HepG2 (cell line): ENCODE data around the gene CAMTA1. TPM values are rescaled to one million over a fixed set of nuclear protein-coding genes. Genes with fewer than 3 reads are reported as not detected.

ENCODE experiments used
- ATAC-seq: fragments of 200-7000 bp; cut with Tn5 transposase; 3 replicates; pipeline ENCODE4 v1.9.1; 2020; ENCODE audit warnings: mild to moderate bottlenecking, moderate library complexity
- BruUV-seq: library from RNA; stranded (reverse); fragments of 400-500 nt; replicated peaks from 2 replicates; lab custom pipeline; 2021; lab: Mats Ljungman, UMichigan
- CTCF ChIA-PET: fragments of 300-600 bp; formaldehyde crosslinking; extraction: SDS; loops from one replicate; lab custom pipeline; 2021; ENCODE audit warnings: low total read pairs, inconsistent platforms, low intra/inter-chr PET ratio; lab: Yijun Ruan, JAX
- POLR2A ChIA-PET: fragments of 350-600 bp; sonication (Branson Sonifier 250); formaldehyde crosslinking; loops from one replicate; lab custom pipeline; 2020; ENCODE audit warnings: antibody characterized with exemption, inconsistent platforms; lab: Yijun Ruan, JAX
- DNase-seq: peaks from one replicate; pipeline ENCODE4 v3.0.0-alpha.2; 2015; ENCODE audit warnings: low spot score
- FAIRE-seq: peaks from 3 replicates; lab custom pipeline; 2011; peaks lifted over from hg19 to GRCh38; lab: Jason Lieb, UNC
- H2AFZ ChIP-seq: one replicate; pipeline ENCODE4 v1.6.1; 2011; ENCODE audit warnings: low read length, inconsistent platforms
- H3K27ac ChIP-seq: fragments of 300-600 bp; 3 replicates; pipeline ENCODE4 v1.8.0; 2011; ENCODE audit warnings: mixed run types, mild to moderate bottlenecking, mixed read lengths, low read length, inconsistent platforms; ENCODE audit not compliant: insufficient read depth; ENCODE audit errors: extremely low read length
- H3K27me3 ChIP-seq, 2 experiments: fragments of 200-600 bp in 1 of 2; 2 replicates in 1 of 2; 3 replicates in 1 of 2; pipeline versions ENCODE4 v1.6.0 to v1.8.0; 2011; ENCODE audit warnings: low read length in 2 of 2, mild to moderate bottlenecking in 2 of 2, moderate library complexity in 2 of 2, inconsistent platforms in 1 of 2; ENCODE audit not compliant: insufficient read depth in 2 of 2, control insufficient read depth in 1 of 2
- H3K36me3 ChIP-seq, 2 experiments: fragments of 200-600 bp in 1 of 2; replicated peaks in 1 of 2; 2 replicates in 1 of 2; 3 replicates in 1 of 2; pipeline versions ENCODE4 v1.5.1 to v1.8.0; 2011; ENCODE audit warnings: low read length in 2 of 2, inconsistent platforms in 1 of 2; ENCODE audit not compliant: insufficient read depth in 2 of 2, control insufficient read depth in 1 of 2
- H3K4me1 ChIP-seq: 2 replicates; pipeline ENCODE4 v1.5.1; 2012; ENCODE audit warnings: low read length, inconsistent platforms; ENCODE audit not compliant: insufficient read depth
- H3K4me2 ChIP-seq: 2 replicates; pipeline ENCODE4 v1.6.0; 2011; ENCODE audit warnings: low read depth, low read length, inconsistent platforms
- H3K4me3 ChIP-seq, 3 experiments: fragments of 200-600 bp in 1 of 3; sonication (generic), shearing (Covaris generic) in 1 of 3; replicated peaks in 1 of 3; 2 replicates each; pipeline ENCODE4 v1.5.1; 2011 to 2016; ENCODE audit warnings: low read length in 3 of 3, inconsistent platforms in 2 of 3, low read depth in 2 of 3, mild to moderate bottlenecking in 2 of 3, control low read depth in 1 of 3, mixed read lengths in 1 of 3; ENCODE audit not compliant: insufficient read depth in 1 of 3
- H3K79me2 ChIP-seq: one replicate; pipeline ENCODE4 v1.6.1; 2011; ENCODE audit warnings: low read length, inconsistent platforms; ENCODE audit not compliant: insufficient read depth
- H3K9ac ChIP-seq: 2 replicates; pipeline ENCODE4 v1.6.0; 2011; ENCODE audit warnings: mild to moderate bottlenecking, low read depth, low read length, inconsistent platforms; ENCODE audit not compliant: insufficient read depth
- H3K9me3 ChIP-seq: 2 replicates; pipeline ENCODE4 v1.5.1; 2012; ENCODE audit warnings: mild to moderate bottlenecking, low read length
- H4K20me1 ChIP-seq: 2 replicates; pipeline ENCODE4 v1.6.0; 2011; ENCODE audit warnings: inconsistent platforms, mild to moderate bottlenecking, low read length, moderate library complexity; ENCODE audit not compliant: insufficient read depth
- ZNF460 ChIP-seq: sonication (generic); formaldehyde crosslinking; IDR thresholded peaks from 2 replicates; pipeline ENCODE4 v1.5.1; 2020; ENCODE audit warnings: missing genetic modification reagents, mild to moderate bottlenecking, borderline replicate concordance
- ZNF703 ChIP-seq: sonication (generic); formaldehyde crosslinking; IDR thresholded peaks from 2 replicates; pipeline ENCODE4 v1.5.1; 2020; ENCODE audit warnings: missing genetic modification reagents, mild to moderate bottlenecking, moderate library complexity, borderline replicate concordance
- ZNF792 ChIP-seq: IDR thresholded peaks from 2 replicates; pipeline ENCODE4 v1.6.1; 2016
- WGBS: methylation state at CpG from one replicate; pipeline ENCODE4 v1.1.6; 2017; ENCODE audit warnings: low lambda C conversion rate; 5-methylcytosine and 5-hydroxymethylcytosine counted together
- in situ Hi-C: cut with HindIII; loops from 2 replicates; pipeline ENCODE4 v1.10.0; 2017; ENCODE audit warnings: low pct_unique_long_range_greater_than_20kb; ENCODE audit not compliant: extremely low pct_ligation_motif_present
- intact Hi-C: fragments of 100-400 bp; cut with micrococcal nuclease; formaldehyde crosslinking; loops from one replicate; pipeline ENCODE4 v1.10.0; 2022; ENCODE audit not compliant: unreplicated experiment
- polyA plus RNA-seq, 8 experiments: library from polyadenylated mRNA; depleted of rRNA in 3 of 8; stranded (reverse) in 7 of 8; unstranded in 1 of 8; fragments of >200 nt; fragmentation: Illumina TruSeq in 4 of 8; extraction: Trizol in 4 of 8; gene quantifications; 2 replicates each; pipeline versions ENCODE4 v1.2.1 to v1.2.3, GENCODE V29; 2011 to 2016; ENCODE audit warnings: low read depth in 4 of 8, missing spikeins in 1 of 8, mixed read lengths in 1 of 8; ENCODE audit not compliant: insufficient read depth in 1 of 8
- total RNA-seq, 5 experiments: library from RNA; depleted of rRNA; stranded (reverse); fragments of >200 nt; fragmentation: Illumina TruSeq; extraction: Trizol; gene quantifications; 2 replicates each; pipeline ENCODE4 v1.2.3, GENCODE V29; 2016; ENCODE audit warnings: low read depth in 1 of 5
- TF ChIP-seq, protein P1 (sequence below): IDR thresholded peaks from 2 replicates; pipeline ENCODE4 v1.6.1; 2016; ENCODE audit warnings: mild to moderate bottlenecking, missing biosample characterization, missing genetic modification reagents
- TF ChIP-seq, protein P2 (sequence below): IDR thresholded peaks from 2 replicates; pipeline ENCODE4 v1.6.1; 2016; ENCODE audit warnings: low read depth, missing genetic modification reagents, missing compliant biosample characterization

The CAMTA1 gene
- total and polyA plus RNA-seq, 2 of the 13 experiments (the other 11 are each of a cell fraction or from before 2014, with no cell fraction given): 25.0 to 36.4 TPM

DNA sequence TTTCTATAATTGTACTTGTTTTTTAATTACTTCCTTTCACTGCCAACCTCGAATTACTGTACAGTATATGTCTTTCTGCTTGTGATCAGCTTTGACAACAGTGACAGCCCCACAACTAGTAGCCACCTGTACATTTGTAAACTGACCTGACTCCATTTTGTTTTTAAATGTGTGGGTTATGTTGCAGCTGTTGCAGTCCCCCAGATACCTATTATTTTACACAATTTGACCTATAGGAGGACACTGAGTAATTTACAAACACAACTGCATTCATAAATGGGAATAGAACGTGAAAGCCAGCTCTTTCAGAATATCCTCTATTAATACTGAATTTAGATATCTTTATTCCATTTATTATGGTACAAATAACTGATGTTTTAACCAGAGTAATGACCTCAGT lies 983.3 kb downstream of the CAMTA1 start (continued):
- TF ChIP-seq, protein P1, sequence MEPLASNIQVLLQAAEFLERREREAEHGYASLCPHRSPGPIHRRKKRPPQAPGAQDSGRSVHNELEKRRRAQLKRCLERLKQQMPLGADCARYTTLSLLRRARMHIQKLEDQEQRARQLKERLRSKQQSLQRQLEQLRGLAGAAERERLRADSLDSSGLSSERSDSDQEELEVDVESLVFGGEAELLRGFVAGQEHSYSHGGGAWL (CRISPR knock-in tag): no peak
- TF ChIP-seq ZNF703 (no peak), ZNF792 (CRISPR knock-in tag) (no peak), ZNF460 (CRISPR knock-in tag) (no peak)

DNA sequence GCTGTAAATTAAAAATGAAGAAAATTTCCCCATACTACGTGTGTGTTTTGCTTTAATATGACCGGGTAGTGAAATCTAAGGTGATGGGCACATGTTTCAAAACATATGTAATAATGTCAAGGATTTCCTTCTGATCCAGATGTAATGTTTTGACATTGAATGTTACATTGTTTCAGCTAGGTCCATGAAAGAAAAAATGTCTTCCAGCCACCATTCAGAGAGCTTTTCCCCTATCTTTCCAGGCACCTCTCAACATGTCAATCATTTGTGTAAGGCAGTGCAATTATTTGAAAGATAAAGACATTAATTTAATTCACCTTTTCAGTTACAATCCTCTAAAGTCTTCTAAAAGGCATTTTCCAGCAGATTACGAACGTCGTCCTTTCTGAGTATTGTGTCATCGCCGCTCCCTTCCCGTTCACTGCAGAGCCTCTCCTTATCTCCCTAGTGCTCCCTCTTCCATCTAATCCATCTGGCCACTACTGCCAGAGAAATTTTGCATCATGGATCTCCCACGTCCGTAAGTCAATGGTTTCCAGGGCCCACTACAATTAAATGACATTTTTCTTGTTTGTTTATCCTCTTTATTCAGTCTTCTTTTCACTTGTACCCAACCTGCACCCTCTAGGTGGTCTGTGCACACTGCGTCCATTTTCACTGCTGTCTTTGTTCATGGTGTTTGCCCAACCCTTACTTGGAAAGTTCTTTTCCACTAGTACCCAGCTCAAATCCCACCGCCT lies 984.6 kb downstream of the CAMTA1 start:
- ChIA-PET POLR2A (no interaction called here), CTCF (no interaction called here)
- no TSS peak for BruUV-seq
- H3K27ac ChIP-seq: no peak overlapping the region
- WGBS: 95% methylated on average over 12 of the region's 12 CpGs
- H3K27me3 ChIP-seq: no peaks in the 10 kb centered on the region; a peak in 1 of 5 replicates
- peaks cover 4 to 9% of the 10 kb centered on the region in 2 experiments; a peak in 3 of 5 replicates for H3K36me3 ChIP-seq
- H3K4me1 ChIP-seq: peaks cover 26% of the 10 kb centered on the region
- H3K4me2 ChIP-seq: no peak overlapping the region
- H3K9ac ChIP-seq: no peak overlapping the region
- FAIRE-seq (no peak), ATAC-seq (no peak), DNase-seq (no peak)
- no peak overlapping the region for H3K4me3 ChIP-seq
- H3K79me2 ChIP-seq: peaks cover 29% of the 10 kb centered on the region
- H2AFZ ChIP-seq: no peak overlapping the region
- TF ChIP-seq, protein P2, sequence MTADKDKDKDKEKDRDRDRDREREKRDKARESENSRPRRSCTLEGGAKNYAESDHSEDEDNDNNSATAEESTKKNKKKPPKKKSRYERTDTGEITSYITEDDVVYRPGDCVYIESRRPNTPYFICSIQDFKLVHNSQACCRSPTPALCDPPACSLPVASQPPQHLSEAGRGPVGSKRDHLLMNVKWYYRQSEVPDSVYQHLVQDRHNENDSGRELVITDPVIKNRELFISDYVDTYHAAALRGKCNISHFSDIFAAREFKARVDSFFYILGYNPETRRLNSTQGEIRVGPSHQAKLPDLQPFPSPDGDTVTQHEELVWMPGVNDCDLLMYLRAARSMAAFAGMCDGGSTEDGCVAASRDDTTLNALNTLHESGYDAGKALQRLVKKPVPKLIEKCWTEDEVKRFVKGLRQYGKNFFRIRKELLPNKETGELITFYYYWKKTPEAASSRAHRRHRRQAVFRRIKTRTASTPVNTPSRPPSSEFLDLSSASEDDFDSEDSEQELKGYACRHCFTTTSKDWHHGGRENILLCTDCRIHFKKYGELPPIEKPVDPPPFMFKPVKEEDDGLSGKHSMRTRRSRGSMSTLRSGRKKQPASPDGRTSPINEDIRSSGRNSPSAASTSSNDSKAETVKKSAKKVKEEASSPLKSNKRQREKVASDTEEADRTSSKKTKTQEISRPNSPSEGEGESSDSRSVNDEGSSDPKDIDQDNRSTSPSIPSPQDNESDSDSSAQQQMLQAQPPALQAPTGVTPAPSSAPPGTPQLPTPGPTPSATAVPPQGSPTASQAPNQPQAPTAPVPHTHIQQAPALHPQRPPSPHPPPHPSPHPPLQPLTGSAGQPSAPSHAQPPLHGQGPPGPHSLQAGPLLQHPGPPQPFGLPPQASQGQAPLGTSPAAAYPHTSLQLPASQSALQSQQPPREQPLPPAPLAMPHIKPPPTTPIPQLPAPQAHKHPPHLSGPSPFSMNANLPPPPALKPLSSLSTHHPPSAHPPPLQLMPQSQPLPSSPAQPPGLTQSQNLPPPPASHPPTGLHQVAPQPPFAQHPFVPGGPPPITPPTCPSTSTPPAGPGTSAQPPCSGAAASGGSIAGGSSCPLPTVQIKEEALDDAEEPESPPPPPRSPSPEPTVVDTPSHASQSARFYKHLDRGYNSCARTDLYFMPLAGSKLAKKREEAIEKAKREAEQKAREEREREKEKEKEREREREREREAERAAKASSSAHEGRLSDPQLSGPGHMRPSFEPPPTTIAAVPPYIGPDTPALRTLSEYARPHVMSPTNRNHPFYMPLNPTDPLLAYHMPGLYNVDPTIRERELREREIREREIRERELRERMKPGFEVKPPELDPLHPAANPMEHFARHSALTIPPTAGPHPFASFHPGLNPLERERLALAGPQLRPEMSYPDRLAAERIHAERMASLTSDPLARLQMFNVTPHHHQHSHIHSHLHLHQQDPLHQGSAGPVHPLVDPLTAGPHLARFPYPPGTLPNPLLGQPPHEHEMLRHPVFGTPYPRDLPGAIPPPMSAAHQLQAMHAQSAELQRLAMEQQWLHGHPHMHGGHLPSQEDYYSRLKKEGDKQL (CRISPR knock-in tag): no peak
- in situ Hi-C loops (no loop called here), intact Hi-C loops (no loop called here)
- H4K20me1 ChIP-seq: peaks cover 9% of the 10 kb centered on the region; the same call in 1 of the 2 replicates
- no peaks in the 10 kb centered on the region for H3K9me3 ChIP-seq
